Omental fat pad (tissue), 4 donors: ENCODE data around the gene ARL6IP4. TPM values are rescaled to one million over a fixed set of nuclear protein-coding genes. Genes with fewer than 3 reads are reported as not detected.

ENCODE experiments used
- ATAC-seq: fragments of 150-250 bp; one replicate; pipeline ENCODE4 v1.9.1; 2016; ENCODE audit warnings: mild to moderate bottlenecking, moderate library complexity; ENCODE audit not compliant: low FRiP score
- DNase-seq: peaks from one replicate; pipeline ENCODE4 v3.0.0-alpha.2; 2019; ENCODE audit warnings: low spot score
- total RNA-seq, 4 donors: library from RNA; depleted of rRNA; stranded (reverse); fragments of >200 nt; gene quantifications; one replicate each; pipeline ENCODE4 v1.1.0, GENCODE V29; 2016
- TF ChIP-seq, protein P1 (sequence below), 3 donors: fragments of 450-650 bp; IDR thresholded peaks; one replicate each; pipeline ENCODE4 v1.5.1; 2016 to 2017; ENCODE audit warnings: antibody characterized with exemption in 3 of 3, mild to moderate bottlenecking in 3 of 3, moderate library complexity in 2 of 3

ARL6IP4 gene
- total RNA-seq, 4 donors from 2014 or later, result 146 to 241 (median 189) TPM

DNA sequence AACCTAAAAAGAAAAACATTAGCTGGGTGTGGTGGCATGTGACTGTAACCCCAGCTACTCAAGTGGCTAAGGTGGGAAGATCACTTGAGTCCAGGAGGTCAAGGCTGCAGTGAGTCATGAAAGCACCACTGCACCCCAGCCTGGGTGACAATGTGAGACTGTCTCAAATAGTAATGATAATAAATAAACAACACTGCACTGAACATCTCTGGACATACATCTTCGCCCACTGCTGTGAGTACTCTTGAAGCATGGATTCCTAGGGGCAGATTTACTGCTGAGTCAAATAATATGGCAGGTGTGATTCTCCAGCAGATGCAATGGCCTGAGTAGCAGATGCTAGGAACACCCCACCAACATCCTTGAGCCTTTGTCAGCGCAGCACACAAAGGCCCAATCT, 37.8 kb upstream of the ARL6IP4 start:
- DNase-seq (no peak), ATAC-seq (no peak)
- TF ChIP-seq, protein P1, sequence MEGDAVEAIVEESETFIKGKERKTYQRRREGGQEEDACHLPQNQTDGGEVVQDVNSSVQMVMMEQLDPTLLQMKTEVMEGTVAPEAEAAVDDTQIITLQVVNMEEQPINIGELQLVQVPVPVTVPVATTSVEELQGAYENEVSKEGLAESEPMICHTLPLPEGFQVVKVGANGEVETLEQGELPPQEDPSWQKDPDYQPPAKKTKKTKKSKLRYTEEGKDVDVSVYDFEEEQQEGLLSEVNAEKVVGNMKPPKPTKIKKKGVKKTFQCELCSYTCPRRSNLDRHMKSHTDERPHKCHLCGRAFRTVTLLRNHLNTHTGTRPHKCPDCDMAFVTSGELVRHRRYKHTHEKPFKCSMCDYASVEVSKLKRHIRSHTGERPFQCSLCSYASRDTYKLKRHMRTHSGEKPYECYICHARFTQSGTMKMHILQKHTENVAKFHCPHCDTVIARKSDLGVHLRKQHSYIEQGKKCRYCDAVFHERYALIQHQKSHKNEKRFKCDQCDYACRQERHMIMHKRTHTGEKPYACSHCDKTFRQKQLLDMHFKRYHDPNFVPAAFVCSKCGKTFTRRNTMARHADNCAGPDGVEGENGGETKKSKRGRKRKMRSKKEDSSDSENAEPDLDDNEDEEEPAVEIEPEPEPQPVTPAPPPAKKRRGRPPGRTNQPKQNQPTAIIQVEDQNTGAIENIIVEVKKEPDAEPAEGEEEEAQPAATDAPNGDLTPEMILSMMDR (IDR thresholded peaks at IDR 0.05), result no peak

DNA sequence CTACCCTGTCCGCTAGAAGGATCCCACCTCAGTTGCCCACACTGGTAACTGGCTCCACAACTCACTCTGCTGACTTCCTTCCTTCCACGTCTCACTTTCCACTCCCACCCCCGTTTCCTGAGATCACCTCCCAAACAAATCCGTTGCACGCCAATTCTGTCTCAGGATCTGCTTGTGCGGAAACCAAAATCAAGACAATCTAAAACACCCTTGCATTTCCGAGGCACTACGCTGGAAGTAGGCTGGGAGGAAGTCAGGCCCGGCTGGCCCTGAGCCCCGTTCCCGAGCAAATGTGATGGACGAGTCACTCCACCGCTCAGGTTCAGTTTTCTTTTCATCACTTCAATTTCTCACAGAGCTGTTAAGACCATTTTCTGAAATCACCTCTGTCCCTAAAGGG, 37.3 kb upstream of the ARL6IP4 start:
- TF ChIP-seq, protein P1 (IDR thresholded peaks at IDR 0.05), result no peak

DNA sequence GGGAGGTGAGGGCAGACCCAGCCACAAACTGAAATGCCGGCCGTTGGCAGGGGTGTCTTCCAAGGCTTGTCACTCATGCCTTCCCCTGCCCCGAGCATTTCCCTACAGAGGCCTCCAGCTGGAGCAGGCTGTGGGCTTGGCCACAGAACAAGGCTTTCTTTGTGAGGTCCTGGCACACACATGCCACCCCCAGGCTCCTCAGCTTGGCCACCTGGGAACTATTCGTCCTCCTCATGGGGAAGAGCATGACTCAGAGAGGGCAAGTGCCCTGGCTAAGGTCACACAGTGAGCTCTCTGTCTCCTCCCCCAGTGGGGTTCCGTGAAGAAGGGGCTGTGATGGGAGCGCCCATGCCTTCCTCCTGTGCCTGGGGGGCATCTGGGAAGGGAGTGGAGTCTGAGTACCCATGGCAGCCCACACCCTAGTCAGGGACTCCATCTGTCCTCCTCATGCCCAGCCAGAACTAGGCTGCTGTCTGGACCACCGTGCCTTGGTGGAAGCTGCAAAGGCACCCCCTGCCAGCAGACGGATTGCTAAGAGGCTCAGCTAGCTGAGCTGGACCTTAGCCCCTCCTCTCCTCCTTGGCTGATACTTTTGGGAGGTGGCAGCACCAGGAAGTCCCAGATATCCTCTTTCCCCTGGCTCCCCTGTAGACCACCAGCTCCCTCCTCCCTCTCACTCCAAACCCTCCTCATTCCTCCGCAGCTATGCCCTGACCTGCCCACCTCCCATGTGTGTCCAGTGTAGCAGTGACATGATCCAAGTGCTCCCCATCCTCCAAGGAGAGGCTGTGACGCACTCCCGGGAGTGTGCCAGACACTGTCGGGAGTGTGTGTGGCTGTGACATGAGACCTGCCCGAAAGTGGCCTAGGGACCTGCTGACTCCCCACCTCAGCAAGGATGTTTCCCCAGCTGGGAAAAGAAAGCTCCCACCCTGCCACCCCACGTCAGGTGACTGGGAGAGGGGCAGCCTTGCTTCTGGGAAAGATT, 35.6 kb upstream of the ARL6IP4 start:
- TF ChIP-seq, protein P1 (IDR thresholded peaks at IDR 0.05), result no peak
- DNase-seq, result no peak
- no peak for ATAC-seq

More for the DNA sequence above, 37.3 kb upstream of the ARL6IP4 start:
- no peak for DNase-seq
- no peak for ATAC-seq

DNA sequence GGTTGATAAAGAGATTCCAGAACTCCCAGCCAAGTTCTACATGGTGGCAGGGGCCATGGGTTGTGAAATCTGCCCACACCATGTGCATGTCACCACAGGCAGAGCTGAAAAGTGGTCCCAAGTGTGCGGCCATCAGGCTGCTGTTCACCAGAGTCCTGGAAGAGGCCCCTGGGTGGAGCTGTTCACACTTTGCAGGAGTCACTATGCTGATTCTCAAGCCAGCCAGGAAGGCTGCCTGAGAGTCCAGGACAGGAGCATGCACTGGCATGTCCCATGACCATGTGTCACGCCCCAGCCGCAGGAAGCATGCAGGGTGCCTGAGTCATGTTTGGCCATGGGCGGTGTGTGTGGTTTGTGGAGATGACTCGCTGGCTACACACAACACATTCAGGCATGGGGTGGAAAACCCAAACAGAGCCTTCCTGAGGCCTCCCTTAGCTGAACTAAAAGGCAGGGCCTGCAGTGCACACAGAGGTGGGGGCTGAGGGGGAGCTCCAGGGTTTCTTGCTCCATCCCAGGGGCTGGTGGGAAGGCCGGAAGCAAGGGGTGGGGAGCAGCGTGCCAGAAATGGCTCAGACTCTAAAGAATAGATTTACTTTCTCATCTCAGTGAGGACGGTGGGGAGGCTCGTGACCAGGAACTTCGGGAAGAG, 33.7 kb upstream of the ARL6IP4 start:
- DNase-seq (peak; percentile 77), ATAC-seq (peak; percentile 78)
- TF ChIP-seq, protein P1 (IDR thresholded peaks at IDR 0.05), result no peak

DNA sequence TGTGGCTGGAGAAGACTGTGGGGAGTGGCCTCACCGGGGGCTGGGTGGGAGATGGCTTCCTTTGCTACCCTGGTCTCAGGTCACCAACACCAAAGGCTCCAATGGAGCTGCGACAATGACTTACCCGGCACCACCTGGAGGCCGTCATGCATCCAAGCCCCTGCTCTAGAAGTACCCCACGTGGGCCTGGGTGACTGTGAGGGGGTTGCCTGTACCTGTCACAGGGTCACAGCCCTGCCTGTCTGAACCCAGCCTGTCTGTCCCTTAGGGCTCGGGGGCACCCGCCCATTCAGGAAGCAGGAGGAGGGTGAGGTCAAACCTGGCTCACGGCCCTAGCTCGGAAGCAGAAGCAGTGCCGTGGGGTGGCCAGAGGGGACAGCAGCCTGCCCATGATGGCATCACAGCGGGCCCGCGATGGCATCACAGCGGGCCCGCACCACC, 33.1 kb upstream of the ARL6IP4 start:
- DNase-seq (no peak), ATAC-seq (peak; percentile 21)
- TF ChIP-seq, protein P1 (IDR thresholded peaks at IDR 0.05), result no peak

DNA sequence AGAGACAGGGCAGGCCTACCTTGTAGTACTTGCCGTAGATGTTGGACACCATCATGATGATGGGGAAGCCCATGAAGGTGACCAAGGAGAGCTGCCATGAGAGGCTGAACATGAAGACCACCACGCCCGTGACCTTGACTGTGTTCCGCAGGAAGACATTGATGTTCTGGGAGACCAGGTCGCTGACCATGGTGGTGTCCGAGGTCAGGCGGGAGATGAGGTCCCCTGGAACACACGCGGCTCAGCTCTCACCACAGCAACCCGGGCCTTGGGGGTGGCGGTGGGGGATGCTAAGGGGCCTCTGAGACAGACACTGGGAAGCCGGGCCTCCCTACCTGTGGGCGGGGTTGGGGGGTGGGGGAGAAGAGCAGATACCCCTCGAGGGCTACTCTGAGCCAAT, 31.9 kb upstream of the ARL6IP4 start:
- TF ChIP-seq, protein P1 (IDR thresholded peaks at IDR 0.05), result no peak
- ATAC-seq, result no peak
- no peak for DNase-seq
